Liver (tissue), 3 donors: ENCODE results near the gene CLMN.

ENCODE experiments used
- CTCF ChIP-seq: fragments of 150-350 bp; IDR thresholded peaks from 2 replicates; pipeline ENCODE4 v1.5.1; 2017; ENCODE audit warnings: improper control_type of control experiment, low read depth, low read length; ENCODE audit not compliant: missing input control
- MAX ChIP-seq: IDR thresholded peaks from 2 replicates; pipeline ENCODE4 v1.6.1; 2016; ENCODE audit warnings: antibody characterized with exemption
- RAD21 ChIP-seq, 2 donors: IDR thresholded peaks; 2 replicates each; pipeline ENCODE4 v1.6.1; 2016; ENCODE audit warnings: antibody characterized with exemption in 2 of 2, mild to moderate bottlenecking in 2 of 2
- REST ChIP-seq: IDR thresholded peaks from 2 replicates; pipeline ENCODE4 v1.6.1; 2016; ENCODE audit warnings: antibody characterized with exemption, mild to moderate bottlenecking
- SP1 ChIP-seq: IDR thresholded peaks from 2 replicates; pipeline ENCODE4 v1.6.1; 2018; ENCODE audit warnings: antibody characterized with exemption, mild to moderate bottlenecking
- donor health status: healthy.
- donor health status: healthy.

- no peak for TF ChIP-seq REST
- TF ChIP-seq SP1: no peak
- TF ChIP-seq CTCF: no peak
- TF ChIP-seq MAX: no peak
- TF ChIP-seq RAD21 (IDR thresholded peaks at IDR 0.05): no peak
Observed at GRCh38 chr14:95191445-95192199, 128.1 kb downstream of the CLMN start.
